Measurements from ENCODE around the gene LPAR5. TPM values are rescaled to one million over a fixed set of nuclear protein-coding genes. Genes with fewer than 3 reads are reported as not detected.

The LPAR5 gene
- total RNA-seq, 6 experiments from 2014 or later, result 0.31 to 1.5 (median 0.78) TPM

DNA sequence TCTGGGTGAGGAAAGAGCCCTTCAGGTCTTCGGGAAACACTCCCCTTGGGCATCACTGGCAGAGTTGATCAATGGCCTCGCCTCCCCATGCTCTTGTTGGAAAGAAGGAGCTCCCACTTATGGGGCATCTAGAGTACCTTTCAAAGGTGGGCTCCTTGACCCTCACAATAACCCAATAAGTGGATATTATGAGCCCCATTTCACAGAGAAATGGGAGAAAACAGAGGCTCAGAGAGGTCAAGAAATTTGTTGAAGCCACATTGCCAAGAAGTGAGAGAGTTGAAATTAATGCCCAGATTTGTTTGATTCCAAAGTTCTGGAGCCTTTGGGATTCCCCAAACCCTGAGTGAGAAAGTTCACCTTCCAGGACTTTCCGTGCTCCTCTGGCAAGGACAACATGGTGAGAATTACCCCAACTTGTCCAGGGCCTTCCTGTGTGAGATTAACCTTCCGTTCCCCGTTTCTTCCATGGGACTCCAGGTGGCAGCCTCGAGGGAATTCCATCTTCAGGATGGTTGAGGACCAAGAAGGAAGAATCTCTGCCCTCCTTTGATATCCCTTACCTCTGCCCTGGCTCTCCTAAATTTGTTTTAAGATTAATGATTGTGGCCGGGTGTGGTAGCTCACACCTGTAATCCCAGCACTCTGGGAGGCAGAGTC is 21.1 kb downstream of the LPAR5 start:
- DNase-seq, result no peak

DNA sequence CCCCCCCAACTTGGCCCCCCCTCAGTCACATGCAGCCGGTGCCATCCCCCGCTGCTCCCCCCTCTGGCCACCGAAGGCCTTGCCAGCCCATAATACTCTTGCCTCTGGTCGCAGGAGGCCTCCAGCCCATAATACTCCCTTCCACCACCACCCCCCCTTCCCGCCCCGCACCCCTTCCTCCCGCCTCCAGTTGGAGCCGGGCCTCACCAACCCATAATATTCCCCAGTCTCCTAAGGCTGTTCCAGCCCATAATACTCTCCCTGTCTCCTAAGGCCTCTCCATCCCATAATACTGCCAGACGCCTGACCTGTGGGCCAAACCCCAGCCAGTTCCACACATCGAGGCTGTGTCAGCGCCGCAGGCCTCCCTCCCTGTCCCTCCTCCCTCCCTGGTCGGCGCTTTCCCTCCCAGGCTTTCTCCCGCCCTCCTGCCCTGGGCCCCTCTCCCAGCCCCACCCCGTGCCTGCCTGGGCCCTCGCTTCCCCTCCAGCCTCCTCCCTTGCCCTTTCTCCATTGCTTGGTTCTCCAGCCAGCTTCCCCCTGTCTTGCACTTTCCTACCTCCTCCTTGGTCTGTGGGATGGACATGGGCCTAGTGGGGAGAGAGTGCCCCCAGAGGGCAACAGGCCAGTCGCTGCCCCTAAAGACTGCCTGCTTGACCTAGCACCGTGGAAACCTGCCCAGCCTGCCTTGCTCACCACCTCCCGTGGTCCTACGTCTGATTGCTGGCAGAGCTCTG is 21.8 kb downstream of the LPAR5 start:
- Histone ChIP-seq H3K27ac (peak overlapping the region; percentile 47 to 80 (median 47)), H3K4me3 (no peak overlapping the region)

More for the DNA sequence above, 21.1 kb downstream of the LPAR5 start:
- intact Hi-C loops (cut with DNase I), result no loop called here
- Histone ChIP-seq H3K9me3 (no peaks in the 10 kb centered on the region), H3K27me3 (no peaks in the 10 kb centered on the region), H3K4me3 (no peak overlapping the region), H3K36me3 (no peaks in the 10 kb centered on the region), H3K27ac (peak overlapping the region; percentile 47 to 80 (median 47)), H3K4me1 (peaks cover 0 to 20% (median 7%) of the 10 kb centered on the region in 4 donors)
- 47% methylated on average over 6 of the region's 7 CpGs for WGBS (ENCODE audit: insufficient coverage, low coverage, low lambda C conversion rate, missing lambda C conversion rate)
- TF ChIP-seq, protein P1, sequence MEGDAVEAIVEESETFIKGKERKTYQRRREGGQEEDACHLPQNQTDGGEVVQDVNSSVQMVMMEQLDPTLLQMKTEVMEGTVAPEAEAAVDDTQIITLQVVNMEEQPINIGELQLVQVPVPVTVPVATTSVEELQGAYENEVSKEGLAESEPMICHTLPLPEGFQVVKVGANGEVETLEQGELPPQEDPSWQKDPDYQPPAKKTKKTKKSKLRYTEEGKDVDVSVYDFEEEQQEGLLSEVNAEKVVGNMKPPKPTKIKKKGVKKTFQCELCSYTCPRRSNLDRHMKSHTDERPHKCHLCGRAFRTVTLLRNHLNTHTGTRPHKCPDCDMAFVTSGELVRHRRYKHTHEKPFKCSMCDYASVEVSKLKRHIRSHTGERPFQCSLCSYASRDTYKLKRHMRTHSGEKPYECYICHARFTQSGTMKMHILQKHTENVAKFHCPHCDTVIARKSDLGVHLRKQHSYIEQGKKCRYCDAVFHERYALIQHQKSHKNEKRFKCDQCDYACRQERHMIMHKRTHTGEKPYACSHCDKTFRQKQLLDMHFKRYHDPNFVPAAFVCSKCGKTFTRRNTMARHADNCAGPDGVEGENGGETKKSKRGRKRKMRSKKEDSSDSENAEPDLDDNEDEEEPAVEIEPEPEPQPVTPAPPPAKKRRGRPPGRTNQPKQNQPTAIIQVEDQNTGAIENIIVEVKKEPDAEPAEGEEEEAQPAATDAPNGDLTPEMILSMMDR (IDR thresholded peaks at IDR 0.05), result no peak
- TF ChIP-seq POLR2A (IDR thresholded peaks at IDR 0.05), result no peak
- ATAC-seq, result peak in 3 of 4 donors; percentile 8 to 13 (median 10)

DNA sequence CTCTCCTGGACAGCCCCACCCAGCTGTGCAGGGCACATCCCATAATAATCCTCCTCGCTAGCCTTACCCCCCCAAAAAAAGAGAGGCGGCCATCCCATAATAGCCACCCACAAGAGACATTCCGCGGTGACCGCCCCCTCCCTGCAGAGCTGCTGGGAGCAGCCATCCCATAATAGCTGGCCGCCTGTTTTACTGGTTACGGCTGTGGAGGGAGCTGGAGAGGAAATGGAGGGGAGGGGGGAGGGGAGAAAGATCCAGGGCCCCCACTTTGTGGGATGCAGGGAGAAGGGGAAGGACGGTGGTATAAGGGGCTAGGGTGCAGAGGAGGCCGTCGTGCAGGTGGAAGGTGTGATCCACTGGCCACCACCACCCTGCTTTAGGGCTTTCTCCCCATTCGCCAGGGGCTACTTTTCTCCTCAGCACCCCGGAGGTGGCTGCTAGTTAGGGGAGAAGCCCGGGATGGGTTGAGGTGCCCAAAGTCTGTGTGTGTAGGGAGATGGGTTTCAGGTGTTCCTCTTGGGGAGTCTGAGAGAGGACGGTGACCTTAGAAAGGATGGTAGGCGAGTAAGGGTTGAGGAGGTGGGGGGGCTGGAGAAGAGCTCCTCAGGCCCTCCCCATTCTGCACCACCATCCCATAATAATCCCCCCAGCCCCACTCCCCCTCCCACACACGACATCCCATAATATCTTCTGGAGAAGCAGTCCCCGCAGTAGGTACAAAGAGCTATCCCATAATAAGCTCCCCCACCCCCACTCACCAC is 22.6 kb downstream of the LPAR5 start:
- ATAC-seq, result peak in 2 of 4 donors; percentile 1 to 4
- DNase-seq, result peak in 2 of 3 donors; percentile 45 to 59
- Histone ChIP-seq H3K4me3 (peak overlapping the region in 1 of 3 donors; percentile 4), H3K9me3 (no peaks in the 10 kb centered on the region), H3K4me1 (peaks cover 0 to 20% (median 7%) of the 10 kb centered on the region in 4 donors), H3K36me3 (no peaks in the 10 kb centered on the region), H3K27ac (peak overlapping the region in 2 of 3 donors; percentile 53 to 80), H3K27me3 (no peaks in the 10 kb centered on the region)
- no peak for TF ChIP-seq POLR2A (IDR thresholded peaks at IDR 0.05)
- TF ChIP-seq, protein P1 (IDR thresholded peaks at IDR 0.05), result no peak
- WGBS (ENCODE audit: insufficient coverage, low coverage, low lambda C conversion rate, missing lambda C conversion rate), result 20% methylated on average over 14 of the region's 17 CpGs
- intact Hi-C loops (cut with DNase I), result no loop called here

More for the DNA sequence above, 21.8 kb downstream of the LPAR5 start:
- Histone ChIP-seq H3K27me3 (no peaks in the 10 kb centered on the region), H3K4me1 (peaks cover 0 to 20% (median 7%) of the 10 kb centered on the region in 4 donors), H3K9me3 (no peaks in the 10 kb centered on the region), H3K36me3 (no peaks in the 10 kb centered on the region)
- TF ChIP-seq, protein P1 (IDR thresholded peaks at IDR 0.05), result no peak
- TF ChIP-seq POLR2A (IDR thresholded peaks at IDR 0.05), result no peak
- ATAC-seq (peak; percentile 75 to 85 (median 81)), DNase-seq (peak; percentile 83 to 93 (median 89))
- WGBS (ENCODE audit: insufficient coverage, low coverage, low lambda C conversion rate, missing lambda C conversion rate), result 4% methylated on average over 21 of the region's 21 CpGs
- intact Hi-C loops (cut with DNase I), result no loop called here

DNA sequence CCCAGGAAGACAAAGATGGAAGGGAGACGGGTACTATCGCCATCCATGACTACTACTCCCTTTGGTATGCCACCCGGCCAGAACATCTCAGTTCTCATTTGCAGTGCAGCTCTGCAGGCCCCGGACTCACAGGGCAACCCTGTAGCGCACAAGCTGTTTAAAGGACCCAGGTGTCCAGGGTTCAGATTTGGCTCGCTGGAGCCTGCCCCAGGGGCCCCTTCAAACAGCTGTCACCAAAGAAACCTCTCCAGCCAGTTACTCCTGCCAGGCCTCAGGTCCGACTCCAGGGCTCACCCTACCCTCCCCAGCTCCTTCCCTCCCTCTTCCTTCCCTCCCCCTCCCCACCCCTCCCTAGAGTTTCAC is 23.1 kb downstream of the LPAR5 start:
- H3K4me3 ChIP-seq, result no peak overlapping the region
- no peak for DNase-seq
- no CpG with 5 or more reads among the region's 7 CpGs for WGBS (ENCODE audit: insufficient coverage, low coverage, low lambda C conversion rate, missing lambda C conversion rate)
- H3K36me3 ChIP-seq, result no peaks in the 10 kb centered on the region
- no peak for TF ChIP-seq POLR2A (IDR thresholded peaks at IDR 0.05)
- TF ChIP-seq, protein P1 (IDR thresholded peaks at IDR 0.05), result no peak
- H3K9me3 ChIP-seq, result no peaks in the 10 kb centered on the region
- no peak overlapping the region for H3K27ac ChIP-seq
- ATAC-seq, result no peak
- peaks cover 0 to 20% (median 7%) of the 10 kb centered on the region in 4 donors for H3K4me1 ChIP-seq
- H3K27me3 ChIP-seq, result no peaks in the 10 kb centered on the region
- intact Hi-C loops (cut with DNase I), result no loop called here
